ENCODE data around the gene CDC27.

DNA sequence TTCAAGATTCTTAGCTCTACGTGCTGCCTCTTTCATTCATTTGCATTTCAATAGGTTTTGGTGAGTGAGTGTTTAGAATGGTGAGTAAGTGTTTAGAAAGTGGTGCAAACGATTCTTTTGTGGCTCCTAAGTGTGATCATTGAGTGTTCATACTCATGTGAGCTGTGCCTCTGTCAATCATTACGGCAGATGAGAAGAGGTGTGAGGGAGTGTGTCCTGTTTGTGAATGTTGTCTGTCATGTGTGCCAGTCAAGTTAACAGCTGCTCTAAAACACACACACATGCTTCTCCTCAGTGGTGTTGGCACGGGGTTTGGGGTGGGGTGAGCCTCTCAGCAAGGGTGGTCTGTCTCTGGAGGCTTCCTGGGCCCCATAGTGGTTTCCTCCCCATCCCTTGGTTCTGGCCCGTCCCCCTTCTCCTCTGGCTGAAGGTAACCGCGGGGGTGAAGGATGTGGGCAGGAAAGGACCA lies 31.5 kb upstream of the CDC27 start:
- TF ChIP-seq, protein P1, sequence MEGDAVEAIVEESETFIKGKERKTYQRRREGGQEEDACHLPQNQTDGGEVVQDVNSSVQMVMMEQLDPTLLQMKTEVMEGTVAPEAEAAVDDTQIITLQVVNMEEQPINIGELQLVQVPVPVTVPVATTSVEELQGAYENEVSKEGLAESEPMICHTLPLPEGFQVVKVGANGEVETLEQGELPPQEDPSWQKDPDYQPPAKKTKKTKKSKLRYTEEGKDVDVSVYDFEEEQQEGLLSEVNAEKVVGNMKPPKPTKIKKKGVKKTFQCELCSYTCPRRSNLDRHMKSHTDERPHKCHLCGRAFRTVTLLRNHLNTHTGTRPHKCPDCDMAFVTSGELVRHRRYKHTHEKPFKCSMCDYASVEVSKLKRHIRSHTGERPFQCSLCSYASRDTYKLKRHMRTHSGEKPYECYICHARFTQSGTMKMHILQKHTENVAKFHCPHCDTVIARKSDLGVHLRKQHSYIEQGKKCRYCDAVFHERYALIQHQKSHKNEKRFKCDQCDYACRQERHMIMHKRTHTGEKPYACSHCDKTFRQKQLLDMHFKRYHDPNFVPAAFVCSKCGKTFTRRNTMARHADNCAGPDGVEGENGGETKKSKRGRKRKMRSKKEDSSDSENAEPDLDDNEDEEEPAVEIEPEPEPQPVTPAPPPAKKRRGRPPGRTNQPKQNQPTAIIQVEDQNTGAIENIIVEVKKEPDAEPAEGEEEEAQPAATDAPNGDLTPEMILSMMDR (conservative IDR thresholded peaks at IDR 0.05; ENCODE audit: low read depth, low read length): no peak
- TF ChIP-seq POLR2A (IDR thresholded peaks at IDR 0.05; ENCODE audit: low read depth, low read length) (no peak), RAD21 (IDR thresholded peaks at IDR 0.05; ENCODE audit: low read length) (no peak)
